H9 (cell line): ENCODE measurements around the gene SMC3. TPM values are rescaled to one million over a fixed set of nuclear protein-coding genes. Genes with fewer than 3 reads are reported as not detected.

Source experiments
- DNase-seq: peaks from one replicate; pipeline ENCODE4 v3.0.0-alpha.2; 2017
- H2AFZ ChIP-seq: one replicate; pipeline ENCODE4 v1.6.1; 2013; ENCODE audit warnings: mild to moderate bottlenecking, low read length, control low read depth, moderate library complexity
- H2AK5ac ChIP-seq: 2 replicates; pipeline ENCODE4 v1.6.1; 2013; ENCODE audit warnings: low read length, control low read depth, mixed read lengths; ENCODE audit not compliant: insufficient read length
- H2BK120ac ChIP-seq: one replicate; pipeline ENCODE4 v1.6.1; 2013; ENCODE audit warnings: low read depth, mild to moderate bottlenecking, low read length, control low read depth, inconsistent platforms; ENCODE audit not compliant: poor library complexity, severe bottlenecking
- H2BK12ac ChIP-seq: 2 replicates; pipeline ENCODE4 v1.6.1; 2013; ENCODE audit warnings: low read length, control low read depth, mixed read lengths, low read depth; ENCODE audit not compliant: insufficient read length
- H2BK15ac ChIP-seq: 2 replicates; pipeline ENCODE4 v1.6.1; 2013; ENCODE audit warnings: low read depth, low read length, control low read depth
- H2BK20ac ChIP-seq: one replicate; pipeline ENCODE4 v1.6.1; 2013; ENCODE audit warnings: low read depth, mild to moderate bottlenecking, low read length, control low read depth, inconsistent platforms; ENCODE audit not compliant: poor library complexity, severe bottlenecking
- H2BK5ac ChIP-seq: 2 replicates; pipeline ENCODE4 v1.6.1; 2013; ENCODE audit warnings: low read length, control low read depth, mixed read lengths; ENCODE audit not compliant: insufficient read length
- H3K14ac ChIP-seq: 2 replicates; pipeline ENCODE4 v1.6.1; 2013; ENCODE audit warnings: low read length, control low read depth; ENCODE audit not compliant: insufficient read depth
- H3K18ac ChIP-seq: 2 replicates; pipeline ENCODE4 v1.6.1; 2013; ENCODE audit warnings: low read depth, mild to moderate bottlenecking, mixed read lengths, low read length, control low read depth; ENCODE audit not compliant: insufficient read length
- H3K23ac ChIP-seq: 2 replicates; pipeline ENCODE4 v1.6.1; 2013; ENCODE audit warnings: low read length, control low read depth, mixed read lengths, low read depth; ENCODE audit not compliant: insufficient read length
- H3K23me2 ChIP-seq: 2 replicates; pipeline ENCODE4 v1.6.1; 2013; ENCODE audit warnings: low read depth, mild to moderate bottlenecking, mixed read lengths, low read length, control low read depth; ENCODE audit not compliant: insufficient read length, poor library complexity, severe bottlenecking
- H3K27ac ChIP-seq: 2 replicates; pipeline ENCODE4 v1.5.1; 2013; ENCODE audit warnings: low read length, control low read depth, mixed read lengths, low read depth; ENCODE audit not compliant: insufficient read length
- H3K27me3 ChIP-seq: 2 replicates; pipeline ENCODE4 v1.6.1; 2013; ENCODE audit warnings: low read length, control low read depth, inconsistent platforms; ENCODE audit not compliant: insufficient read depth
- H3K4ac ChIP-seq: 2 replicates; pipeline ENCODE4 v1.6.1; 2013; ENCODE audit warnings: low read depth, mild to moderate bottlenecking, control low read depth, inconsistent platforms, low read length, moderate library complexity
- H3K4me1 ChIP-seq: 2 replicates; pipeline ENCODE4 v1.6.1; 2013; ENCODE audit warnings: low read length, control low read depth, inconsistent platforms; ENCODE audit not compliant: insufficient read depth
- H3K4me2 ChIP-seq: 2 replicates; pipeline ENCODE4 v1.6.1; 2013; ENCODE audit warnings: low read length, control low read depth, mixed read lengths; ENCODE audit not compliant: insufficient read length, insufficient read depth
- H3K56ac ChIP-seq: 2 replicates; pipeline ENCODE4 v1.6.1; 2013; ENCODE audit warnings: low read depth, mild to moderate bottlenecking, mixed read lengths, low read length, control low read depth; ENCODE audit not compliant: insufficient read length
- H3K79me1 ChIP-seq: 2 replicates; pipeline ENCODE4 v1.6.1; 2013; ENCODE audit warnings: low read depth, mild to moderate bottlenecking, moderate library complexity, low read length, control low read depth, inconsistent platforms; ENCODE audit not compliant: insufficient read depth, poor library complexity, severe bottlenecking
- H3K79me2 ChIP-seq: 2 replicates; pipeline ENCODE4 v1.6.1; 2013; ENCODE audit warnings: low read length, control low read depth, inconsistent platforms; ENCODE audit not compliant: insufficient read depth
- H3K9ac ChIP-seq: 2 replicates; pipeline ENCODE4 v1.6.1; 2013; ENCODE audit warnings: low read length, control low read depth, mixed read lengths; ENCODE audit not compliant: insufficient read length; ENCODE audit errors: extremely low read depth
- H3K9me3 ChIP-seq: one replicate; pipeline ENCODE4 v1.6.1; 2013; ENCODE audit warnings: low read depth, low read length, inconsistent platforms; ENCODE audit not compliant: control insufficient read depth
- H3T11ph ChIP-seq: one replicate; pipeline ENCODE4 v1.6.1; 2013; ENCODE audit warnings: mild to moderate bottlenecking, low read length, control low read depth, inconsistent platforms
- H4K20me1 ChIP-seq: one replicate; pipeline ENCODE4 v1.6.1; 2013; ENCODE audit not compliant: control insufficient read depth, insufficient read length, insufficient read depth
- H4K5ac ChIP-seq: 2 replicates; pipeline ENCODE4 v1.6.1; 2013; ENCODE audit warnings: low read depth, mild to moderate bottlenecking, mixed read lengths, low read length, control low read depth; ENCODE audit not compliant: insufficient read length
- H4K8ac ChIP-seq: replicated peaks from 2 replicates; pipeline ENCODE4 v1.6.1; 2013; ENCODE audit warnings: low read length, control low read depth, mixed read lengths, low read depth; ENCODE audit not compliant: insufficient read length
- H4K91ac ChIP-seq: 2 replicates; pipeline ENCODE4 v1.6.1; 2013; ENCODE audit warnings: low read depth, mild to moderate bottlenecking, moderate library complexity, mixed read lengths, low read length, control low read depth; ENCODE audit not compliant: insufficient read length
- H3K27ac Mint-ChIP-seq, 3 experiments: 2 replicates in 2 of 3; 3 replicates in 1 of 3; pipeline ENCODE4 v1.8.0; 2020 to 2021; ENCODE audit warnings: mixed read lengths in 3 of 3, mild to moderate bottlenecking in 1 of 3, moderate library complexity in 1 of 3
- H3K27me3 Mint-ChIP-seq: 2 replicates; pipeline ENCODE4 v1.8.0; 2021; ENCODE audit warnings: low read depth, mild to moderate bottlenecking, moderate library complexity, mixed read lengths
- H3K36me3 Mint-ChIP-seq, 3 experiments: 2 replicates in 2 of 3; 3 replicates in 1 of 3; pipeline ENCODE4 v1.8.0; 2020 to 2021; ENCODE audit warnings: low read depth in 3 of 3, mixed read lengths in 3 of 3; ENCODE audit not compliant: insufficient read depth in 1 of 3
- H3K4me1 Mint-ChIP-seq, 2 experiments: 2 replicates each; pipeline ENCODE4 v1.8.0; 2020; ENCODE audit warnings: mixed read lengths in 2 of 2
- H3K4me3 Mint-ChIP-seq, 2 experiments: 2 replicates in 1 of 2; 3 replicates in 1 of 2; pipeline ENCODE4 v1.8.0; 2020 to 2021; ENCODE audit warnings: mild to moderate bottlenecking in 2 of 2, mixed read lengths in 2 of 2, moderate library complexity in 1 of 2
- H3K9me3 Mint-ChIP-seq, 2 experiments: 2 replicates in 1 of 2; 3 replicates in 1 of 2; pipeline ENCODE4 v1.8.0; 2020; ENCODE audit warnings: mild to moderate bottlenecking in 2 of 2, mixed read lengths in 2 of 2, moderate library complexity in 1 of 2
- CTCF ChIP-seq: fragments of 200-600 bp; sonication (generic); conservative IDR thresholded peaks from 3 replicates; pipeline ENCODE4 v1.8.0; 2021; ENCODE audit warnings: antibody characterized with exemption, mild to moderate bottlenecking
- WGBS: extraction: QIAGEN DNeasy Blood & Tissue Kit; methylation state at CpG from one replicate; pipeline ENCODE4 v1.1.7; 2013; ENCODE audit warnings: missing lambda C conversion rate, low lambda C conversion rate, mixed read lengths; ENCODE audit not compliant: insufficient read length; ENCODE audit errors: extremely low coverage; 5-methylcytosine and 5-hydroxymethylcytosine counted together
- total RNA-seq: library from RNA; stranded (reverse); gene quantifications from 2 replicates; pipeline ENCODE4 v1.2.1, GENCODE V29; 2021

The SMC3 gene
- total RNA-seq, 1 experiment from 2014 or later = 82.4 TPM

GRCh38 chr10:110539091-110539490, 28.4 kb upstream of the SMC3 start:
- Histone ChIP-seq H2BK15ac (no peak overlapping the region), H3K14ac (no peak overlapping the region), H3K56ac (no peak overlapping the region), H3K18ac (no peak overlapping the region), H2AFZ (no peak overlapping the region), H3T11ph (no peak overlapping the region), H2BK12ac (no peak overlapping the region), H3K79me1 (no peaks in the 10 kb centered on the region), H3K9ac (no peak overlapping the region), H3K23me2 (no peaks in the 10 kb centered on the region), H4K91ac (no peak overlapping the region), H3K27ac (no peak overlapping the region), H4K20me1 (no peaks in the 10 kb centered on the region), H3K23ac (no peak overlapping the region), H3K4me1 (peaks cover 4% of the 10 kb centered on the region; the same call in 1 of the 2 replicates), H4K5ac (no peak overlapping the region), H3K4me2 (no peak overlapping the region), H2BK120ac (no peak overlapping the region), H2AK5ac (no peak overlapping the region), H3K9me3 (no peaks in the 10 kb centered on the region), H2BK5ac (no peak overlapping the region), H2BK20ac (no peak overlapping the region), H3K27me3 (no peaks in the 10 kb centered on the region; the same call in 1 of the 2 replicates), H3K4ac (no peak overlapping the region), H3K79me2 (no peaks in the 10 kb centered on the region), H4K8ac (no peak overlapping the region)
- no peaks in the 10 kb centered on the region; the same call in 1 of the 2 replicates for H3K27me3 Mint-ChIP-seq
- no peak for DNase-seq
- H3K27ac Mint-ChIP-seq = no peak overlapping the region
- TF ChIP-seq CTCF = no peak
- peaks cover 10 to 13% of the 10 kb centered on the region in 2 experiments for H3K4me1 Mint-ChIP-seq
- no peaks in the 10 kb centered on the region for H3K36me3 Mint-ChIP-seq
- H3K9me3 Mint-ChIP-seq = no peaks in the 10 kb centered on the region; a peak in 1 of 5 replicates
- no CpG with 5 or more reads among the region's 4 CpGs for WGBS
- H3K4me3 Mint-ChIP-seq = no peak overlapping the region
